Smooth muscle cell (in vitro differentiated cells): Measurements from ENCODE around the gene MBD2. TPM values are rescaled to one million over a fixed set of nuclear protein-coding genes. Genes with fewer than 3 reads are reported as not detected.
A peak's percentile ranks its signal among the peaks of the same experiment; 100 is the strongest.
"Not testable (repeated sequence)": the region's sequence is repeated elsewhere in the genome, so short reads cannot be mapped to it uniquely, and the experiment has no call there.

Experiments
- DNase-seq: peaks from one replicate; lab custom pipeline; 2025; ENCODE audit not compliant: unreplicated experiment; lab: John Stamatoyannopoulos, UW
- H2AFZ ChIP-seq: fragments of 200-600 bp; sonication (generic); 2 replicates; pipeline ENCODE4 v1.6.0; 2016; ENCODE audit warnings: antibody characterized with exemption, low read depth, mild to moderate bottlenecking
- H3F3A ChIP-seq: fragments of 200-600 bp; sonication (generic); 2 replicates; pipeline ENCODE4 v1.6.0; 2017; ENCODE audit warnings: antibody characterized with exemption, low read depth
- H3K27ac ChIP-seq: fragments of 200-600 bp; sonication (generic); 2 replicates; pipeline ENCODE4 v1.5.1; 2016; ENCODE audit warnings: low read depth, mild to moderate bottlenecking
- H3K27me3 ChIP-seq: fragments of 200-600 bp; sonication (generic); 2 replicates; pipeline ENCODE4 v1.6.1; 2016; ENCODE audit warnings: low read depth, mild to moderate bottlenecking
- H3K36me3 ChIP-seq: fragments of 200-600 bp; sonication (generic); 2 replicates; pipeline ENCODE4 v1.5.1; 2016; ENCODE audit warnings: low read depth
- H3K4me1 ChIP-seq: fragments of 200-600 bp; sonication (generic); 2 replicates; pipeline ENCODE4 v1.5.1; 2016; ENCODE audit warnings: low read depth
- H3K4me2 ChIP-seq: fragments of 200-600 bp; sonication (generic); 2 replicates; pipeline ENCODE4 v1.6.0; 2016; ENCODE audit warnings: mild to moderate bottlenecking
- H3K4me3 ChIP-seq: fragments of 200-600 bp; sonication (generic); 2 replicates; pipeline ENCODE4 v1.5.1; 2016; ENCODE audit warnings: mild to moderate bottlenecking
- H3K79me2 ChIP-seq: fragments of 200-600 bp; sonication (generic); 2 replicates; pipeline ENCODE4 v1.6.0; 2016; ENCODE audit warnings: low read depth, mild to moderate bottlenecking
- H3K9ac ChIP-seq: fragments of 200-600 bp; sonication (generic); 2 replicates; pipeline ENCODE4 v1.6.0; 2016; ENCODE audit warnings: low read depth
- H3K9me3 ChIP-seq: fragments of 200-600 bp; sonication (generic); replicated peaks from 2 replicates; pipeline ENCODE4 v1.5.1; 2016; ENCODE audit warnings: low read depth
- H4K20me1 ChIP-seq: fragments of 200-600 bp; sonication (generic); 2 replicates; pipeline ENCODE4 v1.6.0; 2016; ENCODE audit warnings: low read depth
- CTCF ChIP-seq: fragments of 200-600 bp; sonication (generic); IDR thresholded peaks from 2 replicates; pipeline ENCODE4 v1.5.1; 2017; ENCODE audit warnings: borderline replicate concordance, mild to moderate bottlenecking, antibody characterized with exemption; ENCODE audit not compliant: insufficient read depth, poor library complexity, severe bottlenecking
- WGBS: methylation state at CpG from one replicate; pipeline ENCODE4 v1.1.7; 2016; ENCODE audit warnings: low lambda C conversion rate; 5-methylcytosine and 5-hydroxymethylcytosine counted together
- polyA plus RNA-seq: library from polyadenylated mRNA; unstranded; fragments of >200 nt; fragmentation: Nextera tagmentation; extraction: Ambion mirVana; gene quantifications from 2 replicates; pipeline ENCODE4 v1.2.1, GENCODE V29; 2016
- total RNA-seq: library from RNA; depleted of rRNA; stranded (reverse); fragments of >200 nt; gene quantifications from 2 replicates; pipeline ENCODE4 v1.2.3, GENCODE V29; 2014

MBD2 gene
- total and polyA plus RNA-seq, 2 experiments from 2014 or later, result 28.5 to 42.6 TPM

GRCh38 chr18:54209471-54210180, 14.8 kb downstream of the MBD2 start:
- H3K9ac ChIP-seq, result peak overlapping the region; percentile 26
- H3K27me3 ChIP-seq, result no peaks in the 10 kb centered on the region
- H3K9me3 ChIP-seq, result no peaks in the 10 kb centered on the region
- no peak overlapping the region for H3K4me2 ChIP-seq
- no peaks in the 10 kb centered on the region for H3K36me3 ChIP-seq
- peak overlapping the region; percentile 50 for H3K27ac ChIP-seq
- H3F3A ChIP-seq, result peaks cover 4% of the 10 kb centered on the region
- 61% methylated on average over 1 of the region's 1 CpG for WGBS
- no peak for TF ChIP-seq CTCF
- no peaks in the 10 kb centered on the region for H3K4me1 ChIP-seq
- H3K79me2 ChIP-seq, result peaks cover 97% of the 10 kb centered on the region
- H4K20me1 ChIP-seq, result peaks cover 95% of the 10 kb centered on the region
- no peak overlapping the region for H2AFZ ChIP-seq
- H3K4me3 ChIP-seq, result no peak overlapping the region
- no peak for DNase-seq

GRCh38 chr18:54206447-54206846, 18.0 kb downstream of the MBD2 start:
- no peak for DNase-seq
- no peak overlapping the region for H3K9ac ChIP-seq
- peaks cover 4% of the 10 kb centered on the region for H3F3A ChIP-seq
- no peak overlapping the region for H2AFZ ChIP-seq
- peak overlapping the region; percentile 7 for H3K27ac ChIP-seq
- H3K27me3 ChIP-seq, result no peaks in the 10 kb centered on the region
- no peaks in the 10 kb centered on the region for H3K9me3 ChIP-seq
- peak overlapping the region; percentile 25 for H3K4me2 ChIP-seq
- H3K4me1 ChIP-seq, result no peaks in the 10 kb centered on the region
- H4K20me1 ChIP-seq, result peaks cover 88% of the 10 kb centered on the region
- H3K36me3 ChIP-seq, result peaks cover 14% of the 10 kb centered on the region
- WGBS, result 26% methylated on average over 2 of the region's 2 CpGs
- H3K79me2 ChIP-seq, result peaks cover 89% of the 10 kb centered on the region
- TF ChIP-seq CTCF, result no peak
- no peak overlapping the region for H3K4me3 ChIP-seq

- Histone ChIP-seq H3K9ac (no peak overlapping the region), H3K4me1 (no peaks in the 10 kb centered on the region), H3K79me2 (peaks cover 84% of the 10 kb centered on the region), H3K4me2 (no peak overlapping the region), H3K9me3 (no peaks in the 10 kb centered on the region), H2AFZ (no peak overlapping the region), H3K36me3 (peaks cover 18% of the 10 kb centered on the region), H3K4me3 (no peak overlapping the region), H3F3A (peaks cover 4% of the 10 kb centered on the region), H3K27ac (peak overlapping the region; percentile 7), H3K27me3 (no peaks in the 10 kb centered on the region), H4K20me1 (peaks cover 84% of the 10 kb centered on the region)
- TF ChIP-seq CTCF, result no peak
- WGBS, result 92% methylated on average over 1 of the region's 1 CpG
- no peak for DNase-seq
These were observed 18.5 kb downstream of the MBD2 start for GRCh38 chr18:54205959-54206358.

- not testable (repeated sequence) for DNase-seq, H3K27ac ChIP-seq, H3K9me3 ChIP-seq, H3F3A ChIP-seq, H3K4me3 ChIP-seq, H3K4me1 ChIP-seq, H3K27me3 ChIP-seq, H3K4me2 ChIP-seq, H3K9ac ChIP-seq, H2AFZ ChIP-seq
- H4K20me1 ChIP-seq, result peaks cover 81% of the 10 kb centered on the region
- peaks cover 82% of the 10 kb centered on the region for H3K79me2 ChIP-seq
- peaks cover 18% of the 10 kb centered on the region for H3K36me3 ChIP-seq
- WGBS, result 99% methylated on average over 6 of the region's 6 CpGs
These were observed 19.0 kb downstream of the MBD2 start for GRCh38 chr18:54205448-54205847.
